HG03196 (cell line): ENCODE data around the gene GTF2IRD1.

Experiments used
- ATAC-seq: cut with Tn5 transposase; IDR thresholded peaks from one replicate; pipeline ENCODE4 v1.9.1; 2021; ENCODE audit not compliant: unreplicated experiment

The GTF2IRD1 gene

GRCh38 chr7:74584160-74584954 lies 130.7 kb downstream of the GTF2IRD1 start:
- no peak for ATAC-seq

- ATAC-seq, result no peak
These were observed 132.1 kb downstream of the GTF2IRD1 start for GRCh38 chr7:74585844-74586243.

- ATAC-seq, result no peak
These were observed 132.8 kb downstream of the GTF2IRD1 start for GRCh38 chr7:74586258-74587175.

DNA sequence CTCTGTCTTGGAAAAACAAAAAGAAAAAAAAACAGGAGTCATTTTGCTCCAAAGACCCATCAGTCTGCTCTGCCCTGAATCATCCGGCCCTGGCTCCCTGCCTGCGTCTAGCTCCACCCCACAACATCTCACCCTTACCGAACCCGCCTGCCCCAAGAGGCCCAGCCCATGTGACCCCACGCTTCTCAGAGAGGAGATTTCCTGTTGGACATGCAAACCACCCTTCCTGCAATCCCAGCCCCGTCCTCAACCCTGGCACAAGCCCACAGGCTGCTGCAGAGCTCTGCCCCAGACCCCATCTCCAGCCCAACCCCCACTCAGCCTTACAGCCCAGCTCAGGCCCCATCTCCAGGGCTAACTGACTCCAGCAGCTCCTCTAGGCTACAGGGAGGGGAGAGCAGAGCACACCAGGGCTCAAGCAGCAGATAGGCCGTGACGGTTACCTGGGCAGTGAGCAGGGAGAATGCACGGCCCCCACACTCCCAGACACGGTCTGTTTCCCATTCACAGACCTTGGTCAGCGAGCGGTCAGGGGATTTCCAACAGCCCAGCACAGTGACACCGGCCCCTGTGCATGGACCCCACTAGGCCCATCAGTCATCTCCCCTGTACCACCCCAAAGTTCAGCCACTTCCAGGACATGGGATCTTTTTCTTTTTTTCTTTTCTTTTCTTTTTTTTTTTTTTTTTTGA lies 133.9 kb downstream of the GTF2IRD1 start:
- ATAC-seq, result peak; percentile 60

GRCh38 chr7:74590813-74591212 lies 137.1 kb downstream of the GTF2IRD1 start:
- ATAC-seq, result no peak

DNA sequence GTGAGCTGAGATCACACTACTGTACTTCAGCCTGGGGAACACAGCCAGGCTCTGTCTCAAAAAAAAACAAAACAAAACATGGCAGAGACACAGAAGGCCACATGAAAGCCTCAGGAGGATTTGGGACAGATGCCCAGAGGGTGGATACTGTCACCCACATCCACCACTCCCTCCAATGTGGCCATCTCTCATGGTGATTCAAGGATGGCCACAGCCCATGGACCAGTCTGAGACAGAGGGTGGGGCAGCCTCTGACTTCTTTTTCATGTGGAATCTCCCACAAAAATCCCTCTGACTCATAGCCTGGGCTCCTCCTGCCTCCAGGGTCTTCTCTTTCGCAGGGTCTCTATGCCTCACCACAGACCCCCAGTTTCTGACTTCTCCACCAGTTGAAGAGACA lies 144.9 kb downstream of the GTF2IRD1 start:
- no peak for ATAC-seq

GRCh38 chr7:74599244-74599643 lies 145.5 kb downstream of the GTF2IRD1 start:
- no peak for ATAC-seq

DNA sequence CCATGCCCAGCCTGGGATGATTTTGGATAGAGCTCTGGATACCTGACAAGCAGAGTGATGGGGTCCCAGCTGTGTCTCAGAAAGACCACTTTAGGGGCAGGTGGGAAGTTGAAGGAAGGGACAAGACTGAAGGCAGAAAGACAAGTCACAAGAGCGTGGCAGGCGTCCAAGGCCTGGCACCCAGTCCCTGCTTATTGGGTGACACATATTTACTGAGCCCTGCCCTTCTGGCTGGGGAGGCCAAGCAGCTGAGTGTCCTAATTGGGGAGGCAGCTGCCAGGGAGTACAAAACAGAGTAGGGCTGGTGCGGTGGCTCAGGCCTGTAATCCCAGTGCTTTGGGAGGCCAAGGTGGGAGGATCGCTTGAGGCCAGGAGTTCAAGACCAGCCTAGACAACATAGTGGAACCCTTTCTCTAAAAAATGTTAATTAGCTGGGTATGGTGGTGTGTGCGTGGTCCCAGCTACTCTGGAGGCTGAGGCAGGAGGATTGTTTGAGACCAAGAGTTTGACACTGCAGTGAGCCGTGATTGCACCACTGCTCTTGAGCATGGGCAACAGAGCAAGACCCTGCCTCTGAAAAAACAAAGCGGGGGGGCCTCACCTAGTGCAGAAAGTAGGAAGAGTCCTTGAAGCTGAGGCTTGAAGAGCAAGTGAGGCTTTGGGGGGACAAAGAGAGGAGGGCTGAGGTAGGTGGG lies 150.8 kb downstream of the GTF2IRD1 start:
- no peak for ATAC-seq

- no peak for ATAC-seq
These were observed 152.6 kb downstream of the GTF2IRD1 start for GRCh38 chr7:74606101-74606908.

- ATAC-seq, result no peak
These were observed 153.3 kb downstream of the GTF2IRD1 start for GRCh38 chr7:74606909-74607510.

DNA sequence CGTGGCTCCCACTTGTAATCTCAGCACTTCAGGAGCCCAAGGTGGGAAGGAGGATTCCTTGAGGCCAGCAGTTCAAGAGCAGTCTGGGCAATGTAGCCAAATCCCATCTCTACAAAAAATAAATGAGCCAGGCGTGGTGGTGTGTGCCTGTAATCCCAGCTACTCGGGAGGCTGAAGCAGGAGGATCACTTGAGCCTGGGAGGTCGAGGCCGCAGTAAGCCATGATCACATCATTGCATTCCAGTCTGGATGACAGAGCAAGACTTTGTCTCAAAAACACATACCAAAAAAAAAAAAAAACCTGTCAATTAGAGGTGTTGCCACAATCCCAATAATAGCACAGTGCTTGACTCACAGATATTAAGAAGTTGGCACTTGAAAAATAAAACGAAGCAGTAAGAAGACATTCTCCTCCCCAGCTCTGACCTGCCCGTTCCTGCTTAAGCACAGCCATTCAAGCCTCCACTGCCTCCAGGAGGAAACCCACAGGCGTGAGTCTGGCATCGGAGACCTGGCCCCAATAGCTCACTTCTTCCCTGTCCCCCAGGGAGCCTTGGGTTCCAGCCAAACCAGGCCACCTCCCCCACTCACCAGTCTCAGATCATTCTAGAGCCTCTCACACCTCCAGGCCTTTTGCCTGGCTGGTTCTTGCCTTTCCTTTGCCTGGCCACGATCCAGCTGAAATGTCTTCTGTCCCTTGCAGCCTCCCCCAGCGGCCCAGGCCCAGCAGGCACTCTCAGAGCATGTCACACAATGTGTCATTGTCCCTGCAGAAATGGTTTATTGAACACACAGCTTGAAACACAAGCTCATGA lies 158.5 kb downstream of the GTF2IRD1 start:
- ATAC-seq, result no peak

DNA sequence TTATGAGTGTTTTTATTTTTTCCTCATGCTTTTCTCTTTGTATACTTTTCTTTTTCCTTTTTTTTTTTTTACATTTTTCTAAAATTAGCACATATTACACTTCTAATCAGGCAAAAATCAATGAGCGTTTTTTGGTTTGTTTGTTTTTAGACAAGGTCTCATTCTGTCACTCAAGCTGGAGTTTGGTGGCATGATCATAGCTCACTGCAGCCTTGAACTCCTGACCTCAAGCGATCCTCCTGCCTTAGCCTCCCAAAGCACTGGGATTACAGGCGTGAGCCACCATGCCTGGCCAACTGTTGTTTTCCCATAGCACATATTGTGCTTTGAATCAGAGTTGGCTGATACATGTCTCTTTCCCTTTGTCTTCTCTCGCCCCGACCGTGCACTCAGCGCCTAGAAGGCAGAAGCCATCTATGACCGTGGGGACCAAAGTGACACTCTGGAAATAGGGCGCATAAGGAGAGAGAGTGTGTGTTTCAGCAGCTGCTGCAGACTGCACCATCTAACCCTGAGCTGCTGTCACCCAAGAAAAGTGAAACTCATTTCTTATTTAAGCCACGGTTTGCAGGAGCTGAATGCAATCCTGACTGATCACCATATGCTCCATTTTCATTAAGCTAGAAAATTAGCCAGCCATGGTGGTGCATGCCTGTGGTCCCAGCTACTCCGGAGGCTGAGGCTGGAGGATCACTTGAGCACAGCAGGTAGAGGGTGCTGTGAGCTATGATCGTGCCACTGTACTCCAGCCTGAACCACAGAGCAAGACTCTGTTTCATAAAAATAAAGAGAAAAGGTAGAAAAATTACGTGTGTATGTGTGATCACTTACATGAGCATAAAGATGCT lies 162.5 kb downstream of the GTF2IRD1 start:
- ATAC-seq, result no peak

GRCh38 chr7:74617180-74617744 lies 163.6 kb downstream of the GTF2IRD1 start:
- no peak for ATAC-seq

DNA sequence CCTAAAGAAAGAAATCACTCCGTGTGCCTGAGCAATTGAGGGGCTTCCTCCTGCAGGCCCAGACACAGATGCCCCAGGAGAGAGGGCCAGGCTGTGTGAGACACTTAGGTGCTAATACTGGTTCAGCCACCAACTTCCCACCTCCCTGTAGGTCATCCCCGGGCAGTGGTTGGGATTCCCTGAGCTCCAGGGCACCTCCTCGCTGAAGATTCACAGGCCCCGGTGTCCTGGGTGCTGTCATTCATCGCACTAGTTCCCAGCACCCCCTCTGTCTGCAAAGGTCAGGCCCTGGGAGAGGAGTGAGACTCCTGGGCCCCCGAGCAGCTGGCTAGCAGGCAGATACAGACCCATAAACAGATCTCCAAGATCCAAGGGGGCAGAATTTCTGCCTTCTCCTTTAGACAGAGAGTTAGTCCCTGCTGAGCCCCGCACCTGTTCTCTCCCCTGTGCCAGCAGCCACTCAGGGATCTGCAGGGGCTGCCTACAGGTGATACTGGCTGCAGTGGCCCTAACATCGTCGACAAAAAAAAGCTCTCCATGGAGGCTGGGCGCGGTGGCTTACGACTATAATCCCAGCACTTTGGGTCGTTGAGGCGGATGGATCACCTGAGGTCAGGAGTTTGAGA lies 165.6 kb downstream of the GTF2IRD1 start:
- ATAC-seq, result no peak

DNA sequence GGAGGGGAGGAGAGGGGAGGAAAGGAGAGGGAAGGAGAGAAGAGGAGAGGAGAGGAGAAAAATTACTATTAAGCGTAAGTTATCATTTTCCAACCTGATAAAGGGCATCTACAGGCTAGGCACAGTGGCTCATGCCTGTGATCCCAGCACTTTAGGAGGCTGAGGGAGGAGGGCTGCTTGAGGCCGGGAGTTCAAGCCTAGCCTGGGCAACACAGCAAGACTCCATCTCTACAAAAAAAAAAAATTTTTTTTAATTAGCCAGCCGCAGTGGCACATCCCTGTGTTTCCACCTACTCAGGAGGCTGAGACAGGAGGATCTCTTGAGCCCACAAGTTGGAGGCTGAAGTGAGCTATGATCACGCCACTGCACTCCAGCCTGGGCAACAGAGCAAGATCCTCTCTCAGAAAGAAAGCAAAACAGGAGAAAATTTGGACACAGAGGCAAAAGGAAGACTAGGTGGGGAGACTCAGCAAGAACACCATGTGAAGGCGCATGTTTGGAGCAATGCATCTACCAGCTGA lies 168.6 kb downstream of the GTF2IRD1 start:
- no peak for ATAC-seq

- no peak for ATAC-seq
These were observed 169.4 kb downstream of the GTF2IRD1 start for GRCh38 chr7:74623135-74623534.

GRCh38 chr7:74625446-74625845 lies 171.7 kb downstream of the GTF2IRD1 start:
- no peak for ATAC-seq
